ENCODE data around the gene SHROOM2.

The SHROOM2 gene

GRCh38 chrX:9897761-9898161 is 111.5 kb downstream of the SHROOM2 start:
- H3K27ac ChIP-seq = no peak overlapping the region
- intact Hi-C loops (cut with DNase I; ENCODE audit: low total_unique reads) = no loop called here
- H3K4me3 ChIP-seq = no peak overlapping the region
- no peaks in the 10 kb centered on the region for H3K36me3 ChIP-seq
- no peaks in the 10 kb centered on the region for H3K4me1 ChIP-seq
- TF ChIP-seq, protein P1, sequence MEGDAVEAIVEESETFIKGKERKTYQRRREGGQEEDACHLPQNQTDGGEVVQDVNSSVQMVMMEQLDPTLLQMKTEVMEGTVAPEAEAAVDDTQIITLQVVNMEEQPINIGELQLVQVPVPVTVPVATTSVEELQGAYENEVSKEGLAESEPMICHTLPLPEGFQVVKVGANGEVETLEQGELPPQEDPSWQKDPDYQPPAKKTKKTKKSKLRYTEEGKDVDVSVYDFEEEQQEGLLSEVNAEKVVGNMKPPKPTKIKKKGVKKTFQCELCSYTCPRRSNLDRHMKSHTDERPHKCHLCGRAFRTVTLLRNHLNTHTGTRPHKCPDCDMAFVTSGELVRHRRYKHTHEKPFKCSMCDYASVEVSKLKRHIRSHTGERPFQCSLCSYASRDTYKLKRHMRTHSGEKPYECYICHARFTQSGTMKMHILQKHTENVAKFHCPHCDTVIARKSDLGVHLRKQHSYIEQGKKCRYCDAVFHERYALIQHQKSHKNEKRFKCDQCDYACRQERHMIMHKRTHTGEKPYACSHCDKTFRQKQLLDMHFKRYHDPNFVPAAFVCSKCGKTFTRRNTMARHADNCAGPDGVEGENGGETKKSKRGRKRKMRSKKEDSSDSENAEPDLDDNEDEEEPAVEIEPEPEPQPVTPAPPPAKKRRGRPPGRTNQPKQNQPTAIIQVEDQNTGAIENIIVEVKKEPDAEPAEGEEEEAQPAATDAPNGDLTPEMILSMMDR (IDR thresholded peaks at IDR 0.05) = no peak
- H3K27me3 ChIP-seq = no peaks in the 10 kb centered on the region
- H3K9me3 ChIP-seq = no peaks in the 10 kb centered on the region
- no peak for DNase-seq

- Histone ChIP-seq H3K9me3 (no peaks in the 10 kb centered on the region), H3K27me3 (no peaks in the 10 kb centered on the region), H3K36me3 (no peaks in the 10 kb centered on the region), H3K4me1 (no peaks in the 10 kb centered on the region), H3K27ac (no peak overlapping the region), H3K4me3 (no peak overlapping the region)
- TF ChIP-seq, protein P1 (IDR thresholded peaks at IDR 0.05) = no peak
- intact Hi-C loops (cut with DNase I; ENCODE audit: low total_unique reads) = no loop called here
- no peak for DNase-seq
Observed at GRCh38 chrX:9899640-9900111, 113.4 kb downstream of the SHROOM2 start.

DNA sequence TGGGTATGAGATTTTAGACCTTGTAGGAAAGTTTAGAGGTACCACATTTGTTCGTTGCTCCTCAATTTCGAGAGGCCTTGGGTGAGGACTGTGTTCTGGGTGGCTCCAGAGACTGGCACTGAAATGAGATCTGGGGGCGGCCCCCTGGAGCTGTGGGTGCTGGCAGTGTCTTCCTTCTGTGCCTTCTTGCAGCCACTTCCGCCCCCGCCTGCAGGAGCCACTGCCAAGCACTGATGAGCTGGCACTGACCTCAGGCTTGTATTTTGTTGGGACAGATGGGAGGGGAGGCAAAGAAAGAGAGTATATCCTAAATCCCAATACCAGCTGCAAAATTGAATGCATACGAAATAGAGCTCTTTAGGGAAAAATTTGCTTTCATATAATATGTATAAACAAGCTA is 116.4 kb downstream of the SHROOM2 start:
- Histone ChIP-seq H3K9me3 (peaks cover 0 to 2% (median 0%) of the 10 kb centered on the region in 3 donors), H3K4me3 (no peak overlapping the region), H3K36me3 (no peaks in the 10 kb centered on the region), H3K4me1 (no peaks in the 10 kb centered on the region), H3K27ac (no peak overlapping the region), H3K27me3 (no peaks in the 10 kb centered on the region)
- intact Hi-C loops (cut with DNase I; ENCODE audit: low total_unique reads) = no loop called here
- TF ChIP-seq, protein P1 (IDR thresholded peaks at IDR 0.05) = no peak
- DNase-seq = no peak

- Histone ChIP-seq H3K27me3 (no peaks in the 10 kb centered on the region), H3K4me1 (no peaks in the 10 kb centered on the region), H3K27ac (no peak overlapping the region), H3K9me3 (peaks cover 0 to 4% (median 0%) of the 10 kb centered on the region in 3 donors), H3K36me3 (no peaks in the 10 kb centered on the region), H3K4me3 (no peak overlapping the region)
- DNase-seq = no peak
- TF ChIP-seq, protein P1 (IDR thresholded peaks at IDR 0.05) = no peak
- intact Hi-C loops (cut with DNase I; ENCODE audit: low total_unique reads) = no loop called here
Observed at GRCh38 chrX:9903146-9903545, 116.9 kb downstream of the SHROOM2 start.

GRCh38 chrX:9905288-9905687 is 119.1 kb downstream of the SHROOM2 start:
- H3K9me3 ChIP-seq = peaks cover 0 to 4% (median 0%) of the 10 kb centered on the region in 3 donors
- H3K4me1 ChIP-seq = no peaks in the 10 kb centered on the region
- H3K4me3 ChIP-seq = no peak overlapping the region
- no peak overlapping the region for H3K27ac ChIP-seq
- no peaks in the 10 kb centered on the region for H3K36me3 ChIP-seq
- H3K27me3 ChIP-seq = no peaks in the 10 kb centered on the region
- TF ChIP-seq, protein P1 (IDR thresholded peaks at IDR 0.05) = no peak
- DNase-seq = no peak
- intact Hi-C loops (cut with DNase I; ENCODE audit: low total_unique reads) = no loop called here

GRCh38 chrX:9905721-9906120 is 119.5 kb downstream of the SHROOM2 start:
- no peaks in the 10 kb centered on the region for H3K4me1 ChIP-seq
- DNase-seq = no peak
- H3K9me3 ChIP-seq = peaks cover 0 to 4% (median 0%) of the 10 kb centered on the region in 3 donors
- no peaks in the 10 kb centered on the region for H3K36me3 ChIP-seq
- H3K27me3 ChIP-seq = no peaks in the 10 kb centered on the region
- TF ChIP-seq, protein P1 (IDR thresholded peaks at IDR 0.05) = no peak
- no peak overlapping the region for H3K27ac ChIP-seq
- no peak overlapping the region for H3K4me3 ChIP-seq
- intact Hi-C loops (cut with DNase I; ENCODE audit: low total_unique reads) = no loop called here
